ENCODE results near the gene LAD1. TPM values are rescaled to one million over a fixed set of nuclear protein-coding genes. Genes with fewer than 3 reads are reported as not detected.

Gene LAD1
- total and polyA plus RNA-seq, 4 donors: 17.8 to 63.8 (median 38.7) TPM

DNA sequence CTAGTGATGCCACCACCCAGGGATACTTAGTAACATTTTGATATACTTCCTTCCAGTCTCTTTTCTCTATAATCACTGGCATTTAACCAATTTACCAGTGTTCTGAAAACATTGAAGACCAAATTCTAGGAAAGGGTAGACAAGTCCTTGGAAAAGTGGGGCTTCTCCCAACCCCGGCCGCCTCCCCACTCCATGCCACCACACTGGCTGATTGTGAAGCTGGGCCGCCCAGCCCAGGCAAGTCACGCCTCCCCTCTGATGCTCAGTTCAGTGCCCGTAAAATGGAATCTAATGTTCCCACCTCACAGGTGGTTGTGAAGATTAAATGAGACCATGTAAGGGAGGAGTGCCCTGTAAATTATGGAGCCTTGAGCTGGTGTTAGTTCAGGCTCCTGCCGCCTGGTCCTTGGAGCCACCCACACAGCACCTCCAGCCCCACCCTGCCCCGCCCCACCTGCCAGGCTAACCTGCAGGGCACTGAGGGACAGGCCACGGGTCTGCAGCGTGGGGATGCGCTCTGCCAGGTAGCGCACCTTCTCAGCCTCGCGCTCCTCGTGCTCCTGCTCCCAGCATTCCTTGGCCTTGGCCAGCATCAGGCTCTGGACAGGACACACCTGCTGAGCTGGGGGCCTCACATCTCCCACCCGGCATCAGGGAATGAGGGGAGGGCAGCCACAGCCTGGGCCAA lies 15.1 kb upstream of the LAD1 start:
- ATAC-seq (ENCODE audit: insufficient read depth, low FRiP score): no peak
- Histone ChIP-seq H3K9ac (ENCODE audit: insufficient read depth in 1 of 2, low read length in 2 of 2) (no peak overlapping the region), H3K4me1 (ENCODE audit: control insufficient read depth in 5 of 5, insufficient read depth in 5 of 5, low read length in 5 of 5) (no peaks in the 10 kb centered on the region), H3K36me3 (ENCODE audit: control insufficient read depth in 4 of 4, insufficient read depth in 4 of 4, low read length in 4 of 4) (no peaks in the 10 kb centered on the region), H3K4me3 (no peak overlapping the region), H3K27me3 (ENCODE audit: control insufficient read depth in 3 of 3, insufficient read depth in 3 of 3, low read length in 2 of 3) (no peaks in the 10 kb centered on the region), H3K9me3 (ENCODE audit: control insufficient read depth in 4 of 4, insufficient read depth in 3 of 4, low read length in 3 of 4) (peaks cover 0 to 2% (median 0%) of the 10 kb centered on the region in 4 donors), H3K27ac (ENCODE audit: low read depth in 1 of 2, low read length in 1 of 2) (no peak overlapping the region)
- TF ChIP-seq, protein P1, sequence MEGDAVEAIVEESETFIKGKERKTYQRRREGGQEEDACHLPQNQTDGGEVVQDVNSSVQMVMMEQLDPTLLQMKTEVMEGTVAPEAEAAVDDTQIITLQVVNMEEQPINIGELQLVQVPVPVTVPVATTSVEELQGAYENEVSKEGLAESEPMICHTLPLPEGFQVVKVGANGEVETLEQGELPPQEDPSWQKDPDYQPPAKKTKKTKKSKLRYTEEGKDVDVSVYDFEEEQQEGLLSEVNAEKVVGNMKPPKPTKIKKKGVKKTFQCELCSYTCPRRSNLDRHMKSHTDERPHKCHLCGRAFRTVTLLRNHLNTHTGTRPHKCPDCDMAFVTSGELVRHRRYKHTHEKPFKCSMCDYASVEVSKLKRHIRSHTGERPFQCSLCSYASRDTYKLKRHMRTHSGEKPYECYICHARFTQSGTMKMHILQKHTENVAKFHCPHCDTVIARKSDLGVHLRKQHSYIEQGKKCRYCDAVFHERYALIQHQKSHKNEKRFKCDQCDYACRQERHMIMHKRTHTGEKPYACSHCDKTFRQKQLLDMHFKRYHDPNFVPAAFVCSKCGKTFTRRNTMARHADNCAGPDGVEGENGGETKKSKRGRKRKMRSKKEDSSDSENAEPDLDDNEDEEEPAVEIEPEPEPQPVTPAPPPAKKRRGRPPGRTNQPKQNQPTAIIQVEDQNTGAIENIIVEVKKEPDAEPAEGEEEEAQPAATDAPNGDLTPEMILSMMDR (IDR thresholded peaks at IDR 0.05; ENCODE audit: control extremely low read depth, extremely low read depth): no peak
- 92 to 96% methylated on average over 15 of the region's 15 CpGs for WGBS, 2 donors
- DNase-seq: no peak

DNA sequence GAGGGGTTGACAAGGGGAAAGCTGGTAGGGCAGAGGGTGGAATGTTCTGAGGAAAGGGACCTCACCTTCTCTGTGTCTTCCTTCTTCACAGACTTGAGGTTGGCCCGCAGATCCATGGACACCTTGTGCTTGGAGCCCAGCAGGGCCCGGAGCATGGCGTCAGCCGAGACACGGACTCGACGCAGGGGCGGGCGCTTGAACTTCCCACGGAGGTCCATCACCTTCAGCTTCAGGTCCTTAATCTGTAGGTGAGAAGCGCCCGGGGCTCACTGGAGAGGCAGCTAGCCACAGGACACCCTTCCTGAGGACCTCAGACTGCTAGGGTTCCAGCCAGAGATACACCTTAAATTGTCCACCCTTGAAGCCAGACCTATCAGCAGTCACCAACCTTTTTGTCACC lies 12.2 kb upstream of the LAD1 start:
- no peak for DNase-seq

DNA sequence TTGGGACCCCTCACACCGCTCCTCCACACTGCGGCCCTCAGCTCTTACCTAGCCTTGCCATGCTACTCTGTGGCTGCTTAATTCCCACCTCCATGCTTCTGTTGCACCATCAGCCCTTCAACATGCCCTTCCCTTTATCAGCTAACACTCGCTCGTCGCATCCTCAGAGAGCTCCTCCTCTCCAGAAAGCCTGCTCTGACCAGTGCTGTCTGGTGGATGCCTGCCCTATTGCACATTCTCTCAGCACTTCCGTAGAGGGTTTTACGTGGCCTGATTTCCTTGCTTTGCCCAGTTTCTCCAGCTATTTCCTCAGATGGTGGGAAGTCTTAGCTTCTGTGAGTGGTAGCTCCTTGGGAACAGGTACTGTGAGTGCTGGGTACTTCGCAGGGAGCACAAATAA lies 10.3 kb upstream of the LAD1 start:
- Histone ChIP-seq H3K4me3 (no peak overlapping the region), H3K9ac (ENCODE audit: insufficient read depth in 1 of 2, low read length in 2 of 2) (no peak overlapping the region), H3K36me3 (ENCODE audit: control insufficient read depth in 4 of 4, insufficient read depth in 4 of 4, low read length in 4 of 4) (no peaks in the 10 kb centered on the region), H3K27me3 (ENCODE audit: control insufficient read depth in 3 of 3, insufficient read depth in 3 of 3, low read length in 2 of 3) (no peaks in the 10 kb centered on the region), H3K27ac (ENCODE audit: low read depth in 1 of 2, low read length in 1 of 2) (no peak overlapping the region), H3K9me3 (ENCODE audit: control insufficient read depth in 4 of 4, insufficient read depth in 3 of 4, low read length in 3 of 4) (no peaks in the 10 kb centered on the region), H3K4me1 (ENCODE audit: control insufficient read depth in 5 of 5, insufficient read depth in 5 of 5, low read length in 5 of 5) (peaks cover 0 to 4% (median 0%) of the 10 kb centered on the region in 5 donors)
- DNase-seq (no peak), ATAC-seq (ENCODE audit: insufficient read depth, low FRiP score) (no peak)
- TF ChIP-seq, protein P1 (IDR thresholded peaks at IDR 0.05; ENCODE audit: control extremely low read depth, extremely low read depth): no peak
- 77 to 87% methylated on average over 8 of the region's 8 CpGs for WGBS, 2 donors

More for the DNA sequence above, 12.2 kb upstream of the LAD1 start:
- H3K36me3 ChIP-seq (ENCODE audit: control insufficient read depth in 4 of 4, insufficient read depth in 4 of 4, low read length in 4 of 4): no peaks in the 10 kb centered on the region
- H3K4me1 ChIP-seq (ENCODE audit: control insufficient read depth in 5 of 5, insufficient read depth in 5 of 5, low read length in 5 of 5): no peaks in the 10 kb centered on the region
- ATAC-seq (ENCODE audit: insufficient read depth, low FRiP score): no peak
- TF ChIP-seq, protein P1 (IDR thresholded peaks at IDR 0.05; ENCODE audit: control extremely low read depth, extremely low read depth): no peak
- WGBS, 2 donors: 96 to 97% methylated on average over 12 of the region's 12 CpGs
- H3K27me3 ChIP-seq (ENCODE audit: control insufficient read depth in 3 of 3, insufficient read depth in 3 of 3, low read length in 2 of 3): no peaks in the 10 kb centered on the region
- no peak overlapping the region for H3K27ac ChIP-seq (ENCODE audit: low read depth in 1 of 2, low read length in 1 of 2)
- H3K9ac ChIP-seq (ENCODE audit: insufficient read depth in 1 of 2, low read length in 2 of 2): no peak overlapping the region
- H3K9me3 ChIP-seq (ENCODE audit: control insufficient read depth in 4 of 4, insufficient read depth in 3 of 4, low read length in 3 of 4): peaks cover 0 to 2% (median 0%) of the 10 kb centered on the region in 4 donors
- no peak overlapping the region for H3K4me3 ChIP-seq

DNA sequence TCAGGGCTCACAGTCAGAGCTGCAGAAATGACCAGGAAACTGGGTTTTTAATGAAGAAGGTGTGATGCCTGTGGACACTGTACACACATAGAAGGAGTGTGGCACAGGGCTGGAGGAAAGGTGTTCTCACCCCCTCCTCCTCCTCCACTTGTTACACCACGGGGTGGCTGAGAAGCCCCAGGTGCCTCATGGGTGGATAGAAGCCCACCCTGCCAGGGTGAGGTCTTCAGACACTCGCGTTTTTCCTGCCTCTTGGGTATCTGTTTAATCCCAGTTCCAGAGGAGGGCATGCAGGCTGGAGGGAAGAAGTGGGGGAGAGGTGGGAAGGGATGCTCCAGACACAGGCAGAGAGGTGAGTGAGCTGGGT lies 9.7 kb upstream of the LAD1 start:
- Histone ChIP-seq H3K9ac (ENCODE audit: insufficient read depth in 1 of 2, low read length in 2 of 2) (no peak overlapping the region), H3K9me3 (ENCODE audit: control insufficient read depth in 4 of 4, insufficient read depth in 3 of 4, low read length in 3 of 4) (no peaks in the 10 kb centered on the region), H3K27ac (ENCODE audit: low read depth in 1 of 2, low read length in 1 of 2) (no peak overlapping the region), H3K27me3 (ENCODE audit: control insufficient read depth in 3 of 3, insufficient read depth in 3 of 3, low read length in 2 of 3) (no peaks in the 10 kb centered on the region), H3K4me1 (ENCODE audit: control insufficient read depth in 5 of 5, insufficient read depth in 5 of 5, low read length in 5 of 5) (peaks cover 0 to 6% (median 0%) of the 10 kb centered on the region in 5 donors), H3K4me3 (no peak overlapping the region), H3K36me3 (ENCODE audit: control insufficient read depth in 4 of 4, insufficient read depth in 4 of 4, low read length in 4 of 4) (no peaks in the 10 kb centered on the region)
- 71 to 75% methylated on average over 3 of the region's 3 CpGs for WGBS, 2 donors
- TF ChIP-seq, protein P1 (IDR thresholded peaks at IDR 0.05; ENCODE audit: control extremely low read depth, extremely low read depth): no peak
- ATAC-seq (ENCODE audit: insufficient read depth, low FRiP score) (no peak), DNase-seq (no peak)
